Measurements from ENCODE around the gene AKR7A3.

DNA sequence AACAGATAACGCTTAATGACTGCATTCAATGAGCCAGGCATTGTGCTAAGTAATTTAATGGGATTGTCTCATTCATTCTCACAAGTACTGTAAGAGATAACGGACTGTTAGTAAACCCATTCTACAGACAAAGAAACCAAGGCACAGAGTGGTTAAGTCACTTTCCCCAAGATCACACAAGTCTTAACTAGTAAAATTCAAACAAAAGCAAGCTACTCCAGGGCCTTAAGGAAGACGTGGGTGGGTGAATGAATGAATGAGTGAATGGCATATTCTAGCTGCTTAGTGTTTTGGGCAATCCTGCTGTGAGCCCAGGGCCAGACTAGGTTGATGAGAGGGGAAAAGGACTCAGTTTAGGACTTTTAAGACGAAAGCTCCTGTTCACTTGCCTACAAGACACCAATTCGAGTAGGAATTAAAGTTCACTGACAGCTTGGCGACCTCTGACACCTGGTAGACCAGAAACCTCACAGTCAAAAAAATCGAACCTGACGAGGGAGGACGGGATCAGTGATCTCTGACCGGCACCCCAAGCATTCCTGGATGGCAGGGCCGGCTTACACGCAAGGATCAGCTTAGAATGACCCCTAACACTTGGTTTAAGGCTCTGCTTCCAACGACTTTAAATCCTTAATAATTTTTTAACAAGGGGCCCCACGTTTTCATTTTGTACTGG is 37.8 kb downstream of the AKR7A3 start:
- TF ChIP-seq CTCF (conservative IDR thresholded peaks at IDR 0.05; ENCODE audit: low read depth, low read length) (no peak), EZH2 (IDR thresholded peaks at IDR 0.05; ENCODE audit: borderline replicate concordance, low read depth, low read length, poor library complexity, severe bottlenecking) (no peak)

Measured in A673 (cell line).